T-helper 1 cell treated with Interleukin-12 subunit alpha and Interleukin-12 subunit beta and Interleukin-4 antibody, amounts not matched to agents 30 ng/mL and 1 ng/mL, for 36 hours (primary cell): Measurements from ENCODE around the gene FOXR1. TPM values are rescaled to one million over a fixed set of nuclear protein-coding genes. Genes with fewer than 3 reads are reported as not detected.
"Not testable (repeated sequence)": the region's sequence is repeated elsewhere in the genome, so short reads cannot be mapped to it uniquely, and the experiment has no call there.

Experiments used
- intact Hi-C: fragments of 100-400 bp; cut with micrococcal nuclease; formaldehyde crosslinking; loops from one replicate; pipeline ENCODE4 v1.15.1; 2024
- total RNA-seq: library from RNA; stranded (reverse); gene quantifications from 2 replicates; pipeline ENCODE4 v1.2.3, GENCODE V29; 2022

Gene FOXR1
- total RNA-seq, 1 donor from 2014 or later, result not detected

DNA sequence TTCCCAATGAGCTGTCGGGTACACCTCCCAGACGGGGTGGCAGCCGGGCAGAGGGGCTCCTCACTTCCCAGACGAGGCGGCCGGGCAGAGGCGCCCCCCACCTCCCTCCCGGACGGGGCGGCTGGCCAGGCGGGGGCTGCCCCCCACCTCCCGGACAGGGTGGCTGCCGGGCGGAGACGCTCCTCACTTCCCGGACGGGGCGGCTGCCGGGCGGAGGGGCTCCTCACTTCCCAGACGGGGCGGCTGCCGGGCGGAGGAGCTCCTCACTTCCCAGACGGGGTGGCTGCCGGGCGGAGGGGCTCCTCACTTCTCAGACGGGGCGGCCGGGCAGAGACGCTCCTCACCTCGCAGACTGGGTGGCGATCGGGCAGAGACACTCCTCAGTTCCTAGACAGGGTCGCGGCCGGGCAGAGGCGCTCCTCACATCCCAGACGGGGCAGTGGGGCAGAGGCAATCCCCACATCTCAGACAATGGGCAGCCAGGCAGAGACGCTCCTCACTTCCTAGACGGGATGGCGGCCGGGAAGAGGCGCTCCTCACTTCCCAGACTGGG, 20.0 kb downstream of the FOXR1 start:
- intact Hi-C loops, result not testable (repeated sequence)

GRCh38 chr11:118996926-118997626, 25.5 kb downstream of the FOXR1 start:
- intact Hi-C loops, result loop anchor here (5.0 kb wide), 4 partner anchors 200 to 425 kb away; partner anchors contain the start of genes ARCN1, PHLDB1 and RNF26

GRCh38 chr11:118997627-118998387, 26.2 kb downstream of the FOXR1 start, which contains the start of gene CENATAC:
TSS of gene CENATAC (plus strand) at chr11:118998138. CDS start at chr11:118998198, 60 bp downstream.
- intact Hi-C loops, result loop anchor here (1.0 to 5.0 kb wide), 13 partner anchors 20 to 426 kb away; partner anchors contain the start of genes ARCN1, DPAGT1, HINFP and HYOU1

DNA sequence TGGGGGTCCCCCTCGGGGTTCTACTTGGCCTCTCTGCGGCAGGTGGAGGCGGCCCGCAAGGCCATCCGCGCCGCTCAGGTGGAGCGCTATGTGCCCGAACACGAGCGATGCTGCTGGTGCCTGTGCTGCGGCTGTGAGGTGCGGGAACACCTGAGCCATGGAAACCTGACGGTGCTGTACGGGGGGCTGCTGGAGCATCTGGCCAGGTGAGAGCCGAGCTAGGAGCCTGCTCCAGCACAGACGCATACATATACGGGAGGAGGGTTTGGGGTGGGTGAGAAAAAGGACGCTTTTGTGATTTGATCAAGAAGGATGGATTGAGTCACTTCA, 26.8 kb downstream of the FOXR1 start:
- intact Hi-C loops, result loop anchor here (1.0 to 5.0 kb wide), 13 partner anchors 20 to 426 kb away; partner anchors contain the start of genes ARCN1, DPAGT1, HINFP and HYOU1

DNA sequence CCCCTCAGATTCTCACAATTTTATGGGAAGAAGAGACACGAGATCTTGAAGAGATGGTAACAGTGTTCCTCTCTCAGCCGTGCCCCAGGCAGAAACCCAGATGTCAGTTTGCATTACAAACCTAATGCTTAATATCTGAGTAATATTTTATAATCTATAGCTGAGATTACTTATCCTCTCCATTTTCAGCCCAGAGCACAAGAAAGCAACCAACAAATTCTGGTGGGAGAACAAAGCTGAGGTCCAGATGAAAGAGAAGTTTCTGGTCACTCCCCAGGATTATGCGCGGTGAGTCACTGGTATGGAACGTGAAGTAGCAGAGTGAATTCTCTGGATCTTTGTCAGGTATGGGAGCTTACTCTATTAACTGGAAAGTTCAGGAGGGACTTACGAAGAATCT, 27.3 kb downstream of the FOXR1 start:
- intact Hi-C loops, result loop anchor here (1.0 to 5.0 kb wide), 13 partner anchors 19 to 427 kb away; partner anchors contain the start of genes ARCN1, DPAGT1, HINFP and HYOU1

DNA sequence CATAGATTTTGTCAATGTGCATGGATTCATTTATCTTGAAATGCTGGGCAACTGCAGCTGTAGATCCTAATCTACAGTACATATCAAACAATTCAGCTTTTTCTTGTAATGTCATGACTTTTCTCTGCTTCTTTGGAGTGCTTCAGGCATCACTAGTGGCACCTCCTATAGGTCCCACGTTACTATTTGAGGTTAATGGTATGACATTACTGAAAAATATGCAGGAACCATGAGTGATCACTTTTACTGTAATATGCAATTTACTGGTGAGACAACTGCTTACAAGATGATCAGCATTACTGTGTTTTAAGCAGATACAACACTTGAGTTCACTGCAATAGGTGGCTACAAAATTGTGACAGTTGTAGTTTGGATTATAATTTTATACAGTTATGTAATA, 29.3 kb downstream of the FOXR1 start:
- intact Hi-C loops, result no loop called here

DNA sequence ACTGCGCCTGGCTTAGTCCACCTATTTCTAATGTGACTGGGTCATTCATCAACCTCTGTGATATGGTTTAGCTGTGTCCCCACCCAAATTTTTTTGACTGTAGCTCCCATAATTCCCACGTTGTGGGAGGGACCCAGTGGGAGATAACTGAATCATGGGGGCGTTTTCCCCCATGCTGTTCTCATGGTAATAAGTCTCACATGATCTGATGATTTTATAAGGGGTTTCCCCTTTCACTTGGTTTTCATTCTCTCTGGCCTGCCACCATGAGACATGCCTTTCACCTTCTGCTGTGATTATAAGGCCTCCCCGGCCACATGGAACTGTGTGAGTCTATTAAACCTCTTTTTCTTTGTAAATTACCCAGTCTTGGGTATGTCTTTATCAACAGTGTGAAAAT, 35.1 kb downstream of the FOXR1 start:
- intact Hi-C loops, result no loop called here

DNA sequence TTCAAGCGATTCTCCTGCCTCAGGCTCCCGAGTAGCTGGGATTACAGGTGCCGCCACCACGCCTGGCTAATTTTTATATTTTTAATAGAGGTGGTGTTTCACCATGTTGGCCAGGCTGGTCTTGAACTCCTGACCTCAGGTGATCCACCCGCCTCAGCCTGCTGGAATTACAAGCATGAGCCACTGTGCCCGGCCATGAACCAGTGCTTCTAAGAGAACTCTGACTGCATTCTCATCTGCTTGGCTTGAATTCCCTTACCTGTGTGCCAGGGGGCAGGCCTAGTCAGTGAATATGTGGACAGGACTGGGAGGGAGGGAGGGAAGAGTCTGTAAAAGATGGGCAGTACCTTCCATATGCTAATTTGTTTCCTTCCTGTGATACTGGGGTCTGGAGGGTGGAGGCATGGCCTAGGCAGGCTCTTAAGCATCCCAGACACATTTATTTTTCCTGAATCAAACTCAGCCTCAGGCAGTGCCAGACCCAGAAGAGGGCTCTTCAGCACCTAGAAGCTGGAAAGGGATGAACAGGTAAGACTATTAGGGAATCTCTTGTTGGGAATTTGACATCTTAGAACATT, 40.0 kb downstream of the FOXR1 start:
- intact Hi-C loops, result no loop called here

DNA sequence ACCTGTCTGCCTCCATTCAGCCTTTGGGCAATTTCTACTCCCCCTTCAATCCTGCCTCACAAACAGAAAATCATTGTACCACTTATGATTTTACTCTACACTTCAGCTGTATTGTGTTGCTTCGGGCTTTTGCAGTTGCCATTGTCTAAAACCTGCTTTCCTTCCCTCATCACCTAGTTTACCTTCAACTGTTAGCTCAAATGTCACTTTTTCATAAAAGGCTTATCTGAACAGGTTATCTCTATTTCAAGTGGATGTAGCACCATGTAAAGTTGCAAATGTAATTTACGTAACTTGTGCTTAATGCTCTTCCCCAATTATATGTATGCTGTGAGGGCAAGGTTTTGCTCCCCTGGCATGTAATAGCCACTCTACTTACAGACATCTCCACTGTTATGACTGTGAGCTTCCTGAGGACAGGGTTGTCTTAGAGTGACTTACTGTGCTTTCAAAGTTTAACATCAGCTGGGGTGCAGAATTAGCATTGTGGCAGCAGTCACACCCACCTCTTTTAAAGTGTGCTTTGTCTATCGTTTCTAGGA, 41.1 kb downstream of the FOXR1 start:
- intact Hi-C loops, result no loop called here

- intact Hi-C loops, result no loop called here
Measured at GRCh38 chr11:119014209-119014924, 42.8 kb downstream of the FOXR1 start.

GRCh38 chr11:119015054-119015611, 43.6 kb downstream of the FOXR1 start:
- intact Hi-C loops, result loop anchor here (5.0 kb wide), 1 partner anchor 307 kb away; no protein-coding TSS in a partner anchor

- intact Hi-C loops, result loop anchor here (5.0 kb wide), 1 partner anchor 306 kb away; no protein-coding TSS in a partner anchor
Measured at GRCh38 chr11:119016216-119017009, 44.9 kb downstream of the FOXR1 start.

GRCh38 chr11:119017377-119017776, 45.8 kb downstream of the FOXR1 start:
- intact Hi-C loops, result loop anchor here (5.0 kb wide), 1 partner anchor 305 kb away; no protein-coding TSS in a partner anchor

DNA sequence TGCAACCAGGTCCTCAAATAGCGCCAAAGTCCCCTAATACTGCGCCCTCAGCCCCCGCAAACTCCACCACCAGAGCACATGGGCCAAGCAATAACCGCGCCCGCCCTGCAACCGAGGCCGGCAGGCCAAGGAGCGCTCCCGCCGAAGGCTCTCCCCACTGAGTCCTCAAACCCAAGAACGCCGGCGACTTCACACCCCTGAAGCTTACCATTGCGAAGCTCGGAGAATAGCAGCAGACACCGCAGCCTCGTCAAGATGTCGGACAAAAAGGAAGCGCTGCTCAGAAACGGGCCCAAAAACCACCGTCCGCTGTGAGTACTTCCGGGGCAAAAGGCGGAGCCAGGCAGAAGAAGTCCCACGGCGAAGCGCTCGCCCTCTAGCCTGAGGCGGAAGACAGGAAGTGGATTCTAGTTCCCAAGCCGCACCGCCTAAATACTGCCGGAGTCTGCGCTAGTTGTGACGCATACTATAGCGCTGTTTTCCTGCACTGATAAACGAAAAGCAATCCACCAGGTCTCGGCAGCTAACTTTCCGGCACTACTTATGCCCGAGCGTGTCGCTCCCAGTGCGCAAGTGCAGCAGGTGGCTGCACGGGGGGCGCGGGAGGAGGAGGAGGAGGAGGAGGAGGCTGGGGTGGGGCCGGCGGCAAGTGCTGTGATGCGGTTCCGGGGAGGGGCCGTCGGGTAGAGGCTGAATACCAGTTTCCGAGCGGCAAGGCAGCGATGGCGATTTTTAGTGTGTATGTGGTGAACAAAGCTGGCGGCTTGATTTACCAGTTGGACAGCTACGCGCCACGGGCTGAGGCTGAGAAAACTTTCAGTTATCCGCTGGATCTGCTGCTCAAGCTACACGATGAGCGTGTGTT, 46.7 kb downstream of the FOXR1 start, which contains the start of the genes RPS25 and TRAPPC4:
RPS25 (minus strand) TSS at position 270 of the 865 bp plus-strand sequence; CDS start at position 211, 59 bp downstream.
TRAPPC4 (plus strand) TSS at position 693 of the 865 bp plus-strand sequence; CDS start at position 723, 30 bp downstream.
- intact Hi-C loops, result loop anchor here (1.0 to 5.0 kb wide), 17 partner anchors 12 to 582 kb away; partner anchors contain the start of genes C2CD2L, CBL, CENATAC and DDX6

GRCh38 chr11:119019996-119020395, 48.4 kb downstream of the FOXR1 start:
- intact Hi-C loops, result loop anchor here (5.0 kb wide), 1 partner anchor 302 kb away; no protein-coding TSS in a partner anchor

GRCh38 chr11:119021631-119022030, 50.1 kb downstream of the FOXR1 start:
- intact Hi-C loops, result no loop called here

DNA sequence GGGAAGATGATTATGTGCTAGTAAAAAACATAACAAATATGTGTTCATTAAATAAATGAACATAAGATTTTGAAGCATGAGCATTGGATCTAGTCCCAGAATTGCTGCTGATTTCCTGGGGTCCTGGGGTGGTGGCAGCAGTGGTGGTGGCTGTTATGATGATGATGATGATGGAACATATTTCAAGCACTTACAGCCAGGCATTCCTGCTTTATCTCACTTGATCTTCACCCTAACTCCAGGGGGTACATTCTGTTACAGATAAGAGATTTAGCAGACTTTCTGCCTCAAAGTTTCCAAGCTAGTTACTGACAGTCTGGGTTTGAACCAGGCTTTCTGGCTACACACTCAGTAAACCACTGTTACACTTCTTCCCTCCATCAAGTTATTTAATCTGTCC, 52.2 kb downstream of the FOXR1 start:
- intact Hi-C loops, result no loop called here
